T47D (cell line): ENCODE results near the gene FOXO3.

ENCODE experiments used
- DNase-seq, 2 experiments: peaks; one replicate each; pipeline versions ENCODE4 v3.0.0 to v3.0.0-alpha.2; 2011 to 2012; ENCODE audit warnings: low read depth in 1 of 2, low spot score in 1 of 2
- JUND ChIP-seq: IDR thresholded peaks from 2 replicates; pipeline ENCODE4 v1.6.1; 2012; ENCODE audit warnings: low read depth
- in situ Hi-C: cut with HindIII; loops from 2 replicates; pipeline ENCODE4 v1.10.0; 2016; ENCODE audit warnings: low sequenced_read_pairs, low pct_unique_long_range_greater_than_20kb

FOXO3 gene

DNA sequence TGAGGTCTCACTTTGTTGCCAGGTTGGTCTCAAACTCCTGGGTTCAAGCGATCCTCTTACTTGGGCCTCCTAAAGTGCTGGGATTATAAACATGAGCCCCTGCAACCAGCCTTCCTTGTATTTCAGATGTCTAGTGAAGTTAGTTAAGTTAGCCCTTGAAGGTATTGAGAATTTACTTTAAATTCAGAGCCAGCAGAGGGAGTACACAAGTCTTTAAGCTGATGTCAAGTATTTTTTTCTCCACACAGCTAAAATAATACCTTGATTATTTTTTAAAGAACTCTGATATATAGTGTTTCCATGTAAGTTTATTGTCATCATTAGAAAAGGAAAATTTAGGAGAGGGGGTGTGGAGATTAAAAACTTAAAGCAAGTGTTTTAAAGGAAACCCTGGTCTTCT, 9.8 kb downstream of the FOXO3 start:
- DNase-seq, result peak in 1 of 2 experiments; percentile 34
- in situ Hi-C loops, result no loop called here
- TF ChIP-seq JUND, result no peak

DNA sequence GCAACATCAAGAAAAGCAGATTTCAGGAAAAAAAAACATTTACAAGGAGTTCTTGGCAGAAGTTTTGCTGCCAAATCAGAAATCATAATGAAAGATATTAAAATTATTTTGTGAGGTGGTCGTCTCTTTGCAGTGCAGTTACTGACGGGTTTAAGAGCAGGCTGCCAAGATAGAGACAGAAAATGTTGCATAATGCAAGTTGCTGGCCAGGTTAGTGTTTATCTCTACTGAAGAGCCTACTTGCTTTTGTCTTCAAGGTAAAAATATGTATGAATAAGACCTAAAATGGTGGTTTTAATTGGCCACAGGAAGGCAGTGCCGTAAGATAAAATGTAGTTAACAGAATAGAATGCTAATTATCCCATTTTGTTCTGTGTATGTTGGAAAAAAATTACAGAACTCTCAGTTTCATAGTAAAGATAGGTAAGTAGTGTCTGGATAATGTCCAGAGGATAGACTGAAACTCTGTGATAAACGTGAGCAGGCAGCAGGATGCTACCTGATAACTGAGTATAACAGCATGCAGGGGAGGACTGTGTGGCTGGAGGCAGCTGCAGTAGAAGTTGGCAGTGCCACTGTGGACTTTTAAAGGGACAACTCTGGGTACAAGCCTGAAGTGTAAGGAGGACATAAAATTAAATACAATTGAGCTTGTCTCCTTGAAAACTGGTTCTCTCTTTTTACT, 13.9 kb downstream of the FOXO3 start:
- TF ChIP-seq JUND, result no peak
- in situ Hi-C loops, result no loop called here
- DNase-seq, result no peak

DNA sequence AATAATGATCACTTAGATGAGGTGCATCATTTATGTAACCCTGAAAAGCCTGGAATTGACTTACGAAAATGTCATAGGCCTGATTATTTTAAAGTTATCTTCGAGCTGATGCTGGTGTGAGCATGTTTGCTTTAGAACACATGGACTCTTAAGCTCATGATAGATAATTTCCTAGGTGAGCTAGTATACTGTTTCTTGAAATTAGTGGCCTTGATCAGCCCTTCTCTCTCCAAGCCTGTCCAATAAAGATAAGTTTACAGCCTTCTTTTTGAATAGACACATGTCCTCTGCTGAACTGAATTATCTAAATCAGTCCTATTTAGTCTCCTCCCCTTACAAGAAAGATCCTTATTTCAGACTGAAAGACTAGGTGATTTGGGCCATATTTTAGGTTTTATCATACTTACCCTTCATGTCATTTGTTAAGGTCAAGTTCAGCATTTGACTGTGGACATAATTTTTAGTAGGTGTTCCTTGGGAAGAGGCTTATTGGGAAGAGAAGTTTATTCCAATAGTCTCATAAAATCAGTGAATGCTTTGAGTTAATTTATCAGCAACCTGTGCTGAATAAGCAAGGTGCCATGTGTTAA, 15.3 kb downstream of the FOXO3 start:
- in situ Hi-C loops, result no loop called here
- no peak for TF ChIP-seq JUND
- DNase-seq, result no peak

DNA sequence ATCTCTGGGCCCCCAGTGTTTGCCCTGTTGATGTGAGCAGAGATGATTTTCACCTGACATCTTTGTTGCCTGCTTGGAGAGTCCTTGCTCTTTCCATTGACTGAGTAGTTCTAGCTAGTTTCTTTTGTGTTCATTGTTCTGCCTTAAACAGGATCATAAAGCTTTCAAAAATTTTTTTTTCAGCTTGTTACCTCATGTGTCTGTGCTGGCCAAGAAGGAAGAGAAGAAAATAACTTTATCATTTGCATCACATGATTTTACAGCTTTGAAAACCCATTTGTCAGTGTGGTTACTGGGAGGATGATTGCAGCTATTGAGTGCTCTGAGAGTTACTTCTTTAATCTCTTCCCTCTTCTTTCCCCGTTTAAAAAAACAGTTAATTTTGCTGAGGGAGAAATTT, 16.0 kb downstream of the FOXO3 start:
- in situ Hi-C loops, result no loop called here

DNA sequence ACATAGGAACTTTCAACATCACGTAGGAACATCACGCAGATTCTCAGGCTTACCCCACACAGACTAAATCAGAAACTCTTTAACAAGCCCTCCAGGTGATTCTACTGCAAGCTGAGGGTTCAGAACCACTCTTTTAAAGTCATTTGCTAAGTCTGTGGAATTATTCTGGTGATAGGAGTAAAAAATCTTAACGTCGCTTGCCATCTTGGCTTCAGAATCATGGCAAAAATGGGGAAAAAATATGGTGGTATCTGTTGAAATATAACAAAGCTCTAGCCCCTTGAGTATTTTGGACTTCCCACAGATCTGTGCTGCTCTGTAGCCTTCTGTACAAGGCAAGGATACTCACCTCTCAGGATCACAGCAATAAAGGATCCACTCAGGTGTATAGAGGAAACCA, 17.4 kb downstream of the FOXO3 start:
- DNase-seq, result no peak
- in situ Hi-C loops, result no loop called here
- TF ChIP-seq JUND, result no peak

More for the DNA sequence above, 16.0 kb downstream of the FOXO3 start:
- no peak for DNase-seq
- no peak for TF ChIP-seq JUND

DNA sequence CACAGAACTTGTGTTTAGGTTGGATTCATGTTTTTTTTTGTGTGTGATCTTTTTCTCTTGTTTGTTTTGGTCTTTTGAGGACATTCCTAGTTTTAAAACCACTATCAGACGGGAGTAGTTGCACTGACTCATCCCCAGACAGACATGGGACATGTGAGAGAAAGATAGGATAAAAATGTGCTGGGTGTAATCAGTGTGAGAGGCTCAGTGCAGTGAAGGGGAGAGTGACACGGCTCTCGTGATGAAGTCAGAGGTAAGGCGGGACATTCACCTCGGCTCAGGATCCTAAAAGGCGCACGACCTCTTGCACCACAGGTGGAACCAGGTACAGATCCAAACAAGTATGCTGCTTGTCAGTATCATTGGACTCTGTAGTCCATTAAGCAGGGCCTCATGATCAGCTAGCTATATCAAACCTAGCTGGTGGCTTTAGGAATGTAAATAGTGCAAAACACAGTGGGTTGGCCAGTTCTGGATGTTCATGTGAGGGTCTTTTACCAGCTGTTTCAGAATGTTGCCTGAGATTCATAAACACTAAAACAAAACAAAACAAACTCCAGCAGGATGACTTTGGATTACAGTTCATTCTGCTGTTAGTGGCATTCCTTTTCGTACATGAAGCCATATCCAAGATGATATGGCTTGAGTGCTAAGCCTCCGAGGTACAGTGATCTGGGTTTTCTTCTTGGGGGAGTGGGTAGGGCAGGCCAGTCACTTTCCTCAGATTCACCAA, 18.0 kb downstream of the FOXO3 start:
- no peak for TF ChIP-seq JUND
- DNase-seq, result no peak
- in situ Hi-C loops, result no loop called here

DNA sequence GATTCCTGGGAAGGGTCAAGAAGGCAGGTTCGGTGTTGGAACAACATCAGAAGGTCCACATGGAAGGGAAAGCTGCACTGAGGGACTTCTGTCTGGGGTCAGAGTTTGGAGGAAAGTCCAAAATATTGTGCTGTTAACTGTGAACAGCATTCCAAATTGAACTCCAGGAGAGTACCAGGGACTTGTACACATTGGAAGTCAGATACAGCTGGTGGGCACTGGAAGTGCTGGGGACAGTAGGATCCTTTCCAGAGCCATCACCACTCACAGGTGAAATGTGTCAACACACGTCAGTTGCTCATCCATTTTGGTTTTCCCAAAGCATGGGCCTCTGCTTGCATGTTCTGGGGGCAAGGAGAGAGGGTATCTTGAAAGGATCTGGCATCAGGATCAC, 18.6 kb downstream of the FOXO3 start:
- DNase-seq, result no peak
- no peak for TF ChIP-seq JUND
- in situ Hi-C loops, result no loop called here

DNA sequence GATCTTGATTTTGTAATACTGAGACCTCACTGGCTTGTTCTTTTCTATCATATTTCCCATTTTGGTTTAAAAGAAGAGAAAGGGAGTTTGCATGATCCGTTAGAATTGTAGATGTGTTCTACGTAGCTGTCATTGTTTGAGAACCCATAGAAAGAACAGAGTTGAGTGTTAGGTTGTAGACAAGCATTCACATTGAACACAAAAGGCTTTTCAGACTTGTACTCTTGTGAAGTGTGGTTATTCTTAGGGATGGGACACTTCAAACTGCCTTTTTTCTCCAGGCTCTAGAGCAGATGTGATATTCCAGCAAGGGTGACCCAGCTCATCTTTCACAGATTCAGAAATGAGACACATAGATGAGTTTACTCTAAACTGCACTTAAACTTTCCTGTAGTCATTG, 19.9 kb downstream of the FOXO3 start:
- TF ChIP-seq JUND, result no peak
- in situ Hi-C loops, result no loop called here
- DNase-seq, result no peak

DNA sequence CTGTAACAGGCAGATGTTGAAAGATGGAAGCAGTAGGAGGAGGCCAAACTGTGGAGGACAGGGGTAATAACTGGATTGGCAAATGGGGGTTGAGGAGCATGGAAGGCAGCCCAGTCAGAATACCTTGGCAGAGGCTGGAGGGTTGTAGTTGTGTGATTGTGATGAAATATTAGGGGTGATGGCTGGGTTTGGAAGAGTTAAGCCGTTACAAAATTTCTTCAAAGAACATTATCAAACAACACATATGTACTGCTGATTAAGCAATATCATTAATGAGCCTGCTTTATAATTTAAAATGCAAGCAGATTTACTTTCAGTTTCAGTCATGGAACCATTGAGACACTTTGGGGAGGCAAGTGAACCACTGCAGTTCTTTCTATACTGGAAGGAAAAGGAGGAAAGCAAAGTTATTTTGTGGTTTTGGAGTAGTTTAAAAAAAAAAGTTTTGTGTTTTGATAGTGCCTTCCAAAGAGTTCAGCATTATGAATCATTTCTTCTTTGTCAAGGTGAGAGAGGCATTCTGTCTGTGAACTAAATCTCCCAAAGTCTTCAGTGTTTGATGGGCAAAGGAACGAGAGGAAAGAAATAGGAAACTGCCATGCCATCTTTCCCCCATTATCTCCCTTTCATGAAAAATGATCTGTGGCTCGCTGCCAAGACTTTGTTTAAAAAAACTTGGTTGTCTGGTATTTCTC, 20.7 kb downstream of the FOXO3 start:
- in situ Hi-C loops, result no loop called here
- peak in 1 of 2 experiments; percentile 5 for DNase-seq
- no peak for TF ChIP-seq JUND

DNA sequence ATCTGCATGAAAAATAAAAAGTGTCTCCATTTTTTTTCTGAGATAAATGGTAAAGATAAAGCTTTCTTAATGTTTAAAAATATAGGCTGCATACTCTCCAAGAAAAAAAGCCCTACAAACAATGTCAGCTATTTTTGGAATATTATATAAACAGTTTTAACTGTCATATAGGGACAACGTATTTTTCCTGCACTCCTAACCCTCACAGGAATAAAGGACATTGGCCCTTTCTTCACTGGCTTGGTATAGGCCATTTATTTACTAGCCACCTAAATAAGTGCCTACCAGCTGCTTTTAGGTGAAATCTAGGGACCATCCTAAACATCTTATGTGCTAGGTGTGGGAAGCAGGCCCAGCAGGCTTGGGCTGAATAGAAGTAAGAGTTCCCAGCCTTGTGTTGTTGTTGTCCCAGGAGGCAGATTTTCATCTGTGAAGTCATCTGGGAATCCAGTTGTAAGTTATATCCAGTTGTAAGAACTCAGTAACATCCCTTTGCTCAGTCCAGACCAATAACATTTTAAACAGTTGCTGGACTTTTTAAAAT, 21.3 kb downstream of the FOXO3 start:
- in situ Hi-C loops, result no loop called here
- no peak for DNase-seq
- no peak for TF ChIP-seq JUND

DNA sequence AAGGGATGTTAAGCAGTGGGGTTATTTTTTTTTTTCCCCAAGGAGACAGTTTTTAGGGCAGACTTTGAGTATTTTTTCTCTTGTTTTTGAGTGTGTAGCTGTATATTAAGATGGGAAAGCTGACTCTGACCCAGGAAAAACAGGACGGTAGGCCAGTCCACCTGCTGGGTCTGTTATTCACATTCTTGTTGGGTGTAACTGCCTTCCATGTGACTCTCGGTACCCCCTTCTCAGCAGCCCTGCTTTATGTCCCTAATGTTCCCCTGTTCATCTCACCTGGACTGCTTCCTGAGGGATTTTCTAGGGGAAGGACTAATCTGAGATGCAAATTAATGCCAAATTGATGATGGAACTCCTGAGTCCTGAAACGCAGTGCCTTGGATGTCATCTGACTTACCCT, 21.9 kb downstream of the FOXO3 start:
- in situ Hi-C loops, result no loop called here
- DNase-seq, result no peak
- no peak for TF ChIP-seq JUND

DNA sequence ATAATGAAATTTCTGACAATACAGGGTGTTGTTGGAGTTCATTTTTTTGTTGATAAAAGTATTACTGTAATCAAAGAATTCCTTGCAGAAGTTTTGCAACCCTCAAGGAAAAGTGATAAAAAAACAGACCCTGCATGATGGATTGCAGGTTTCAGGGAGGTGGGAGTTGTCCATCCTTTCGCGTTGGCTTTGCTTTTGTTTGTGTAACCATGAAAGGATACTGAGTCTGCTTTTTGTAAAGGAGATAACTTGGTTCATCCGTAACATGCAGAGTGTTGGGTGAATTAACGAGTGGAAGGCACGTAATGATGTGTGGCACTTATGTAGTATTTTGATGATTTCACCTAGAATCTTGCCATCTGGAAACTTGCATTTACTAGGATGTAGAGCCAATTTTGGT, 23.6 kb downstream of the FOXO3 start:
- no peak for DNase-seq
- no peak for TF ChIP-seq JUND
- in situ Hi-C loops, result no loop called here
